OCI-M2 (cell line): ENCODE data around the gene ATP6V1C2.
"Not testable (repeated sequence)": the region's sequence is repeated elsewhere in the genome, so short reads cannot be mapped to it uniquely, and the experiment has no call there.

ENCODE experiments used
- DNase-seq: peaks from one replicate; lab custom pipeline; 2025; ENCODE audit not compliant: unreplicated experiment; lab: John Stamatoyannopoulos, UW

Gene ATP6V1C2

GRCh38 chr2:10765914-10766313 lies 44.5 kb downstream of the ATP6V1C2 start:
- no peak for DNase-seq

- no peak for DNase-seq
Measured at GRCh38 chr2:10768063-10768507, 46.7 kb downstream of the ATP6V1C2 start.

GRCh38 chr2:10770956-10771750 lies 49.7 kb downstream of the ATP6V1C2 start:
- no peak for DNase-seq

GRCh38 chr2:10771786-10772185 lies 50.4 kb downstream of the ATP6V1C2 start:
- no peak for DNase-seq

- DNase-seq = no peak
Measured at GRCh38 chr2:10772201-10772867, 50.9 kb downstream of the ATP6V1C2 start.

- DNase-seq = no peak
Measured at GRCh38 chr2:10772868-10773215, 51.4 kb downstream of the ATP6V1C2 start.

GRCh38 chr2:10773821-10774341 lies 52.5 kb downstream of the ATP6V1C2 start:
- no peak for DNase-seq

- no peak for DNase-seq
Measured at GRCh38 chr2:10774394-10774793, 53.0 kb downstream of the ATP6V1C2 start.

GRCh38 chr2:10775021-10775780 lies 53.8 kb downstream of the ATP6V1C2 start:
- no peak for DNase-seq

GRCh38 chr2:10775831-10776230 lies 54.4 kb downstream of the ATP6V1C2 start:
- no peak for DNase-seq

- DNase-seq = no peak
Measured at GRCh38 chr2:10776231-10776977, 55.0 kb downstream of the ATP6V1C2 start.

- no peak for DNase-seq
Measured at GRCh38 chr2:10777111-10777841, 55.8 kb downstream of the ATP6V1C2 start.

- DNase-seq = no peak
Measured at GRCh38 chr2:10777842-10778723, 56.7 kb downstream of the ATP6V1C2 start.

GRCh38 chr2:10778724-10779115 lies 57.3 kb downstream of the ATP6V1C2 start:
- DNase-seq = no peak

- DNase-seq = no peak
Measured at GRCh38 chr2:10779776-10780490, 58.5 kb downstream of the ATP6V1C2 start.

GRCh38 chr2:10780491-10780820 lies 59.0 kb downstream of the ATP6V1C2 start:
- DNase-seq = no peak

- DNase-seq = not testable (repeated sequence)
Measured at GRCh38 chr2:10780821-10781220, 59.4 kb downstream of the ATP6V1C2 start.

- no peak for DNase-seq
Measured at GRCh38 chr2:10781746-10782145, 60.3 kb downstream of the ATP6V1C2 start.

- DNase-seq = no peak
Measured at GRCh38 chr2:10783421-10783820, 62.0 kb downstream of the ATP6V1C2 start.
